HepG2 (cell line): Measurements from ENCODE around the gene AMPD2.

Source experiments
- CTCF ChIP-seq: sonication (generic); formaldehyde crosslinking; IDR thresholded peaks from 2 replicates; pipeline ENCODE4 v1.5.0; 2020; ENCODE audit warnings: mild to moderate bottlenecking, missing genetic modification reagents, moderate library complexity
- MXD1 ChIP-seq: sonication (generic); formaldehyde crosslinking; IDR thresholded peaks from 2 replicates; pipeline ENCODE4 v1.4.0; 2020; ENCODE audit warnings: mild to moderate bottlenecking, missing genetic modification reagents
- MXI1 ChIP-seq: IDR thresholded peaks from 3 replicates; pipeline ENCODE4 v1.6.1; 2012; ENCODE audit warnings: low read depth, low read length, inconsistent platforms, borderline replicate concordance
- POLR2A ChIP-seq, 2 experiments: IDR thresholded peaks; 2 replicates each; pipeline ENCODE4 v1.6.1; 2011; ENCODE audit warnings: low read depth in 2 of 2, low read length in 2 of 2, mild to moderate bottlenecking in 1 of 2, moderate library complexity in 1 of 2; ENCODE audit not compliant: insufficient read depth in 1 of 2
- SP4 ChIP-seq: sonication (generic); formaldehyde crosslinking; IDR thresholded peaks from 2 replicates; pipeline ENCODE4 v1.8.1; 2023; ENCODE audit warnings: mild to moderate bottlenecking, missing genetic modification reagents
- TAF1 ChIP-seq: sonication (generic); formaldehyde crosslinking; IDR thresholded peaks from 2 replicates; pipeline ENCODE4 v1.4.0; 2020; ENCODE audit warnings: missing genetic modification reagents
- TARDBP ChIP-seq: sonication (generic); formaldehyde crosslinking; IDR thresholded peaks from 2 replicates; pipeline ENCODE4 v1.8.0; 2022; ENCODE audit warnings: mild to moderate bottlenecking, missing genetic modification reagents
- ZNF350 ChIP-seq: sonication (generic); formaldehyde crosslinking; IDR thresholded peaks from 2 replicates; pipeline ENCODE4 v1.4.0; 2020; ENCODE audit warnings: mild to moderate bottlenecking, low read depth, missing genetic modification reagents, borderline replicate concordance

- TF ChIP-seq MXI1 (no peak), ZNF350 (CRISPR knock-in tag) (no peak), POLR2A (IDR thresholded peaks at IDR 0.05; ENCODE audit: insufficient read depth in 1 of 2, low read depth in 2 of 2, low read length in 2 of 2) (no peak), TARDBP (CRISPR knock-in tag) (no peak), CTCF (CRISPR knock-in tag) (peak; percentile 63), MXD1 (CRISPR knock-in tag) (no peak), SP4 (no peak), TAF1 (CRISPR knock-in tag) (no peak)
Measured at GRCh38 chr1:109617291-109617801, 2.3 kb upstream of the AMPD2 start.
